ENCODE data around the gene CCDC191. TPM values are rescaled to one million over a fixed set of nuclear protein-coding genes. Genes with fewer than 3 reads are reported as not detected.

The CCDC191 gene
- total RNA-seq, 4 donors from 2014 or later, result 3.2 to 5.1 (median 4.1) TPM

- no peak for TF ChIP-seq CTCF (IDR thresholded peaks at IDR 0.05; ENCODE audit: low read depth)
Measured at GRCh38 chr3:113968986-113969385, 87.3 kb downstream of the CCDC191 start.

GRCh38 chr3:113966172-113966571 is 90.2 kb downstream of the CCDC191 start:
- TF ChIP-seq CTCF (IDR thresholded peaks at IDR 0.05; ENCODE audit: low read depth), result no peak

GRCh38 chr3:113963879-113964278 is 92.4 kb downstream of the CCDC191 start:
- no peak for TF ChIP-seq CTCF (IDR thresholded peaks at IDR 0.05; ENCODE audit: low read depth)

- no peak for TF ChIP-seq CTCF (IDR thresholded peaks at IDR 0.05; ENCODE audit: low read depth)
Measured at GRCh38 chr3:113954091-113954685, 102.1 kb downstream of the CCDC191 start.

- no peak for TF ChIP-seq CTCF (IDR thresholded peaks at IDR 0.05; ENCODE audit: low read depth)
Measured at GRCh38 chr3:113953677-113954076, 102.6 kb downstream of the CCDC191 start.

GRCh38 chr3:113952921-113953320 is 103.4 kb downstream of the CCDC191 start:
- no peak for TF ChIP-seq CTCF (IDR thresholded peaks at IDR 0.05; ENCODE audit: low read depth)

GRCh38 chr3:113948015-113948917 is 108.1 kb downstream of the CCDC191 start:
- TF ChIP-seq CTCF (IDR thresholded peaks at IDR 0.05; ENCODE audit: low read depth), result no peak
